ENCODE measurements around the gene MIA2. TPM values are rescaled to one million over a fixed set of nuclear protein-coding genes. Genes with fewer than 3 reads are reported as not detected.

MIA2 gene
- total and polyA plus RNA-seq, 7 donors, result 10.6 to 29.1 (median 18.3) TPM

DNA sequence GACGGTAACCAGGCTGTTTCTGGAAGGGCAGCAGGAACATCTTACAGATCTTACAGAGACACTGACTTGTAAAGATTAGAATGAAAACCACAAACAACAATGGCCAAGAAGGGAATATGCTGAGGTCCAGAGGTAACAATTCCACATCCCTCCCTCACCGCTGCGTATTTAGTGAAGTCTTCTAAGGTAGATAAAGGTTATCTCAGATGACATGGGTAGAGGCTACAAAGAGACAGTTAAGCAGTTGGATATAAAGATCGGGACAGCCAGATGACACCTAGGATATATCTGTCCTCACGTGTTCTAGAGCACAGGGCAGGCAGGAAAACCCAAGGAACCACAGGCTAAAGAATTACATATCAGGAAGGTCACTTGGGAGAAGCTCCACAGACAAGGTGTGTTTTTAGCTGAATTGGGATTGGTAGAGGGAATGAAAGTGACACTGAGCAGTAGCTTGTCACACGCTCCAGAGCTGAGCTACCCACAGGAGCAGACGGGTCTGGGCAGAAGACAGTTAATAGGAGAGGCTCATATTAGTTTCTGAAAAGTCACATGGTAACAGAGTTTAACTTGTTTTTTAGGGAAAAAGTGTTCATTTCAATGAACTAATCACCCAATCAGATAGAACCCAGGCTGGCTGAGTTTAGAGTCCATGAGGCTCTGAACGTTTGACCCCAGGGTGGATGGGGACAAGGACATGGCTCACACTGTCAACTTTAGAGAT, 83.3 kb downstream of the MIA2 start:
- H3K36me3 ChIP-seq (ENCODE audit: insufficient read depth in 1 of 2, low read depth in 1 of 2), result peaks cover 2 to 92% of the 10 kb centered on the region in 2 donors
- H3K4me3 ChIP-seq, result no peak overlapping the region
- WGBS, 3 donors, result 90 to 96% (median 91%) methylated on average over 8 of the region's 8 CpGs

DNA sequence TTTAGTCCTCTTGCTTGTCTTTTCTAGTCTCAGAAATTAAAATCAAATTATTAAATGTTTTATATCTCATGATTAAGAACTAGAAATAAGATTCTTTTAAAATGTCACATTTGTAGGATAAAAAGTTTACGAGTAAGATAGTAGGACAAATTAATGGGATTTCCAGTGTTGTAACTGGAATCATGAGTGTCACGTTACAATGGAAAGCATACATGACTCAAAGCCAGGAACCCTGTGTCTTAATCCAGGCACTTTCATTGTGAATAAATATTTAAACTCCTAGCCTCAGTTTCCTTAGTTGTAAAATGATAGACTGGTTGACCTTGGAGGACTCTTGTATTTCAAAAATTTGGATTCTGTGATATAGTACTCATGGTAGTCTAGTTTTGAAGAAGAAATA, 84.9 kb downstream of the MIA2 start:
- Histone ChIP-seq H3K9me3 (no peaks in the 10 kb centered on the region), H3K27ac (no peak overlapping the region), H3K36me3 (ENCODE audit: insufficient read depth in 1 of 2, low read depth in 1 of 2) (peaks cover 2 to 91% of the 10 kb centered on the region in 2 donors), H3K4me3 (no peak overlapping the region), H3K4me1 (no peaks in the 10 kb centered on the region), H3K27me3 (ENCODE audit: insufficient read depth in 3 of 3, low read length in 2 of 3) (no peaks in the 10 kb centered on the region)
- TF ChIP-seq, protein P1, sequence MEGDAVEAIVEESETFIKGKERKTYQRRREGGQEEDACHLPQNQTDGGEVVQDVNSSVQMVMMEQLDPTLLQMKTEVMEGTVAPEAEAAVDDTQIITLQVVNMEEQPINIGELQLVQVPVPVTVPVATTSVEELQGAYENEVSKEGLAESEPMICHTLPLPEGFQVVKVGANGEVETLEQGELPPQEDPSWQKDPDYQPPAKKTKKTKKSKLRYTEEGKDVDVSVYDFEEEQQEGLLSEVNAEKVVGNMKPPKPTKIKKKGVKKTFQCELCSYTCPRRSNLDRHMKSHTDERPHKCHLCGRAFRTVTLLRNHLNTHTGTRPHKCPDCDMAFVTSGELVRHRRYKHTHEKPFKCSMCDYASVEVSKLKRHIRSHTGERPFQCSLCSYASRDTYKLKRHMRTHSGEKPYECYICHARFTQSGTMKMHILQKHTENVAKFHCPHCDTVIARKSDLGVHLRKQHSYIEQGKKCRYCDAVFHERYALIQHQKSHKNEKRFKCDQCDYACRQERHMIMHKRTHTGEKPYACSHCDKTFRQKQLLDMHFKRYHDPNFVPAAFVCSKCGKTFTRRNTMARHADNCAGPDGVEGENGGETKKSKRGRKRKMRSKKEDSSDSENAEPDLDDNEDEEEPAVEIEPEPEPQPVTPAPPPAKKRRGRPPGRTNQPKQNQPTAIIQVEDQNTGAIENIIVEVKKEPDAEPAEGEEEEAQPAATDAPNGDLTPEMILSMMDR (IDR thresholded peaks at IDR 0.05), result no peak
- WGBS, 3 donors, result 51 to 81% (median 59%) methylated on average over 2 of the region's 2 CpGs
- intact Hi-C loops (cut with DNase I), result no loop called here
- DNase-seq, result no peak
- no peak for ATAC-seq

More for the DNA sequence above, 83.3 kb downstream of the MIA2 start:
- intact Hi-C loops (cut with DNase I), result no loop called here
- H3K9me3 ChIP-seq, result no peaks in the 10 kb centered on the region
- TF ChIP-seq, protein P1 (IDR thresholded peaks at IDR 0.05), result no peak
- no peaks in the 10 kb centered on the region for H3K4me1 ChIP-seq
- H3K27me3 ChIP-seq (ENCODE audit: insufficient read depth in 3 of 3, low read length in 2 of 3), result no peaks in the 10 kb centered on the region
- no peak for ATAC-seq
- no peak for DNase-seq
- no peak overlapping the region for H3K27ac ChIP-seq

DNA sequence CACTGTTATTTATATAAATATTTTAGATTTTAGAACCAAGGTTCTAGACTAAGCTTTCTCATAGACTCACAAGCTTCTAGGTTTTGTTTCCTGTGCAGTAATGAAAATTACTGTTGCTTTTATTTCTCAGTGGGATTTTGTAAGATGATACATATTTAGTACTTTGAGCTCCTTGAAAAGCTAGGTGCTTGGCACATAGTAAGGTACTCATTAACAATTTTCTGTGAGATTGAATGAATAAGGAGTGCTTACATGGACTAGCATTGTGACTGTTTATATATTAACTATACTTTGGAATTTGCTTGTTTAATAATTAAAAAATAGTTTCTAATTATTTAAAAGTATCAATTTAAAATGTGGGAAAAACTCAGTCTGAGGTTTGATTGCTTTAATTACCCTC, 85.7 kb downstream of the MIA2 start:
- TF ChIP-seq, protein P1 (IDR thresholded peaks at IDR 0.05), result no peak
- no peak for ATAC-seq
- no peaks in the 10 kb centered on the region for H3K4me1 ChIP-seq

DNA sequence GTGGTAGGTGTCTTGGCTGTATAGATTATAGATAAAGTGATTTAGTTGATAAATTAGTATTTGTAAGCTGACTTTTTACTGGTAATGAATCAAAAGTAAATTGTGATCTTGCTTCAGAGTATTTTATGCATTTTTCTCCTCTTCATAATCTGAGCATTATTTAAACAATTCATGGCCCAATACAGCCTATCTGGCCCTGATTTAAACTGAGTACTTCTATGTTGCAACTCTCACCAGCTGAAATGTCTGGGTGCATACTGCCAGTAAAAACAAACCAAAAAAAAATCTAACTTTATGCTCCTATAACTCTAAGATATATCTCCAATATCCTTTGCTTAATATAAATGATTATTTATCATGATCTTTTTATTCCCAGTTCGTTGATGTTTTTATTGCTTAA, 86.6 kb downstream of the MIA2 start:
- DNase-seq (no peak), ATAC-seq (no peak)
- Histone ChIP-seq H3K9me3 (no peaks in the 10 kb centered on the region), H3K4me1 (no peaks in the 10 kb centered on the region), H3K4me3 (no peak overlapping the region), H3K27ac (no peak overlapping the region), H3K27me3 (ENCODE audit: insufficient read depth in 3 of 3, low read length in 2 of 3) (no peaks in the 10 kb centered on the region), H3K36me3 (ENCODE audit: insufficient read depth in 1 of 2, low read depth in 1 of 2) (peaks cover 9 to 94% of the 10 kb centered on the region in 2 donors)
- TF ChIP-seq, protein P1 (IDR thresholded peaks at IDR 0.05), result no peak
- WGBS, 3 donors, result 93 to 95% (median 93%) methylated on average over 1 of the region's 1 CpG
- intact Hi-C loops (cut with DNase I), result no loop called here

More for the DNA sequence above, 85.7 kb downstream of the MIA2 start:
- H3K36me3 ChIP-seq (ENCODE audit: insufficient read depth in 1 of 2, low read depth in 1 of 2), result peaks cover 5 to 92% of the 10 kb centered on the region in 2 donors
- H3K27ac ChIP-seq, result no peak overlapping the region
- H3K27me3 ChIP-seq (ENCODE audit: insufficient read depth in 3 of 3, low read length in 2 of 3), result no peaks in the 10 kb centered on the region
- DNase-seq, result no peak
- no peak overlapping the region for H3K4me3 ChIP-seq
- no peaks in the 10 kb centered on the region for H3K9me3 ChIP-seq
- intact Hi-C loops (cut with DNase I), result no loop called here

DNA sequence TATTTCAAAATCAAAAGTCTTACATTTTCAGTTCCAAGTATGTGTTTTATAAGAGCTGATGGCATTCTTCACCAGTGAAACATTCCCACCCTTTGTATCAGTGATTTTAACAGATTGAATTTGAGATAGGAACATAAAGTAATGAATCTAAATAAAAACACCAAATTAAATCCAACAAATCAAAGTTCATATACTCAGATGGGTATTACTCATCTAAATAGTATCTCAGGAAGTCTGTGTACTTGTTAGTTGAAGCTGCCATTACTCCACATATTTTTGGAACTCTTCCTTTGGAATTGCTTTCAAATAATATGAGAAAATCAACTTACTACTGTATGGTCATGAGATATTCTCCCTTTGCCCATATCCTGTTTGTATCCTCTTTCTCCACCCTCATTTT, 89.1 kb downstream of the MIA2 start:
- Histone ChIP-seq H3K4me1 (no peaks in the 10 kb centered on the region), H3K36me3 (ENCODE audit: insufficient read depth in 1 of 2, low read depth in 1 of 2) (peaks cover 7 to 86% of the 10 kb centered on the region in 2 donors), H3K27me3 (ENCODE audit: insufficient read depth in 3 of 3, low read length in 2 of 3) (no peaks in the 10 kb centered on the region), H3K9me3 (no peaks in the 10 kb centered on the region), H3K4me3 (no peak overlapping the region), H3K27ac (no peak overlapping the region)
- intact Hi-C loops (cut with DNase I), result no loop called here
- DNase-seq, result no peak
- no peak for ATAC-seq
- TF ChIP-seq, protein P1 (IDR thresholded peaks at IDR 0.05), result no peak
